Stimulated activated CD4-positive, alpha-beta T cell treated with anti-CD3 and anti-CD28 coated beads, Interleukin-1b, Interleukin-23, amount 100 ng/mL, for 1 hour (primary cell): ENCODE results near the gene TNRC6C.

Source experiments
- DNase-seq, 2 donors: peaks; one replicate each; pipeline ENCODE4 v3.0.0-alpha.2; 2020; ENCODE audit warnings: low read depth in 2 of 2

The TNRC6C gene

DNA sequence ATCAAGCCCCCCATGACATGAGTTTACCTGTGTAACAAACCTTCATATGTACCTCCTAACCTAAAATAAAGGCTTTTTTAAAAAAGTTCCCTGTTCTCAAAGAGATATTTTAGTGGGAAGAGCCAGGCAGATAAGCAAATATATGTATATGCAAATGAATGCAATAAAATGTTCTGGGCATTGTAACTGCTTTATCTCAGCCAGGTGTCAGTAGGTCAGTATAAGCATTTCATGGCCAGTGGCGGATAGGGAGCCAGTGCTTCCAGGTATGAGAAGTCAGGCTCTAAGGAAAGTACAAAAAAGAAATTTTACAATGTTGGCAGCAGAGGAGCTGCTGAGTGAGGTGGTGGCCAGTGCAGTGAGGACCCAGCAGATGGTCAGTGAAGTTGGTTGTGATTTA is 53.9 kb downstream of the TNRC6C start:
- no peak for DNase-seq

DNA sequence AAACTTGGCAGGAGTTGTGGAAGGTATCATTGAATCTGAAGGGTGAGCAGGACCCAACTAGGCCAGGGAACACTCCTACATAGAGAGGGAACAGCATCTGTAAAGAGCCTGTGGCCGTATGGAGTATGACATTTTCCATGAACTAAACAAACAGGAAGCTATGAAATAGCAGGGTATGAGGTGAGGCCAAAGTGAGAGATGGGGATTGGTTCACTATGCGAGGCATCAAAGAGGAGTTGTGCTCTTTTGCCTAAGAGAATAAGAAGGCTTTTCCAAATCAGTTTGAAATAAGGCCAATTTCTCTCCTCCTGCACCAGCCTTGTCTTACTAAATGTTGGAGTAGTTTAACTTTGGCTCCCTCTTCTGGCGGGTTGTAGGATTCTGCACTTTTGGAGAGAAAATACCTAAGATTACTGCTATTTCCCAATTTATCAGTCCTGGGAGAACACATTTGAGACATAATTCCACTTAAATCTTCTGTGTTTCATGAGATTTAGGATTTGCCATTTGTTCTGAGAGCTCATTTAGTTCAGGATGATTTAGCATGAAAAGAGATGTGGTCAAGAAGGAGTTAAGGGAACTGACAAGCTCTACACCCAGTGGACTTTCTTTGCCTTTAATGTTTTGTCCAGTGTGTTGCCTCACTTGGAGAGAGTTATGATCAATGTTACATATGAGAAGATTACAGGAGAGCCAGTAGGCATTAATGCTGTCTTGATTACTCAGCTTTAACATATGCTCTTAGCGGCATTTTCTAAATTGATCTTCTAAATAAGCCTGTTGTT is 55.4 kb downstream of the TNRC6C start:
- peak; percentile 12 for DNase-seq

DNA sequence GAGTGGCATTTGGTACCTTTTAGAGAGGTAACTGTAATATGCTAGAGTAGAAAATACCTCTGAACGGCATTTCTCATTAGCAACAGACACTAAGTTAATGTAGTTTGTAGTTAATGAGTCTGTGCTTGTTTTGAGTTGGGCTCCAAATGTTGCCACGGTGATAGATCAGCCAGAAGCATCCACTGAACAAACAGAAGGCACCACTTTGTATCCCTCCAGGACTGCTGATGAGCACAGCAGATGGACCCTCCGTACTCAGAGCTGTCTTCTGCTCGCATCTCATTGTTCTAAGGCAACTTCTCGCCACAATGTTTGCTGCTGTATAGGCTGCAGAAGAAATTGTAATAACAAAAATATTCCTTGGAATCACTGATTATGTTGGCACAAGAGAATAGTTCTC is 56.1 kb downstream of the TNRC6C start:
- DNase-seq: no peak

DNA sequence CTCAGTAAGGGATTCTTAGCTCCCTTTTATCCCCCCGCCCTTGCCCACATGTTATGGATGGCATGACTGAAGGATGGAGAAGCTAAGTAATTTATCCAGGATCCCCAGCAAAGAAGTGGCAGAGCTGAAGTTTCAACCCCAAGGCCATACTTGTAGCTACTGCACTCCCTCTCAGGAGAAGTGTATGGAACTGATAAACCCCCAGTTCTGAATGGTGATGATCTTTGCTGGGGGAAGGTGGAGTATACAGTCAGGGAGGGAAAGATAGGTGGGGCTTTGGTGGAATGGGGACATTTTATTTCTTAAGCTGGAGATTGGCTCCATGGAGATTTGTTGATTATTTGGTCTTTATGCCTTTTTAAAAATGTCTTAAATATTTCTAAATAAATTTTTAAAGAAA is 58.3 kb downstream of the TNRC6C start:
- no peak for DNase-seq

DNA sequence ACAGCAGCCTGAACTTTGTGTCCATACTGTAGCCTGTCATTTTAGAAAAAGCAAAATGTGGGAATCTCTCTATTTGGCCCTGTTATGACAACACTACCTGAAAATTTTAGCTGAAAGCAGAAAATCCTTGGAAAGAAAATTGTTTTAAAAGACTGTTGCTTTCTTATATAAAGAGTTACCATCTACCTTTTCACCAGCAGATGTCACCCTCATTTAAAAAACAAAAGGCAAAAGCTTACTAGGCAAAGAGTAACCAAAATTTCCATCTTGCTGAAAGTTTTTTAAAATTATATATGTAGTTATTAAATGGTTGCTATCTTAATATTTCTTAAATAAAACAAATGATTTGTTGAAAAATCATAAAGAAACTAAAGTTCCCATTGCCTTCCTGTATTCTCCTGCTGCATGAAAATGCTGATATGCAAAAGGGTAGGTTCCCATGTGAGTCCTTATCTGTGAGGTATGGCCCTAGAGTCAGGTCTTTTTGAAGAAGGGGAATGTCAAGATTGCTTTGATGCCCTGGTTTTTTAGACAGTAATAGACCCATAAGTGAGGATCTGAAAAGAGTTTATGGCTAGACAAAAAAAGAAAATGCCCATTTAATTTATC is 61.0 kb downstream of the TNRC6C start:
- DNase-seq: no peak

DNA sequence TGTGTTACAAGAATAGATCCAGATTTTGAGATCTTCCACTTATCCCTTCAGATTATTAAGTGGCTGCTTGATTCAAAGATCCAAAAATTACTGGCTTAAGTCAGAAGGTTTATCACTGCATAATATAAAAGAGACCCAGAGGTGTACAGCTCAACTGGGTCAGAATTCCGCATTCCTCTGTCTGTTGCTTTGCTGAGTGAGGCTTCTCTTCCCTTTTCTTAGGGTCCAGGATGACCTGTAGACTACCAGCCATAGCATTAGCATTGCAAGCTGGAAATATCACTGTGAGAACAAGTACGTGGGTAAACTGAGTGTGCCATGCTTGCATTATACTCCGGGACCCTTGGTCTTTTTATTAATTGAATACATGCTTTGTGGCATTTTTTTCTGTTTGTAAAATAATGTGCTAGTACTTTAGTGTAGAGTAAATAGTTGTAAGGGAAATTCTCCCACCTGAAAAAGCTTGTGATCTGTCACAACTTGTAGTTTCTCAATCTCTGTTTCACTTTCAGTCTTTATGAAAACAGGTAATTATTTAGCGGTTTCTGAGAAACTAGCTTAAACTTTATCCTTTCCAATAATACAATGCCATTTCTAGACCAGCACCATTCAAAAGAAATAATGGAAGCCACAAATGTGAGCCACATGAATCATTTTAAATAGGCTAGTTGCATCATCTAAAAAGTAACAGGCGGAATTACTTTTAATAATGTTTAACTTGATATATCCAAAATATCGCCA is 61.6 kb downstream of the TNRC6C start:
- DNase-seq: no peak

DNA sequence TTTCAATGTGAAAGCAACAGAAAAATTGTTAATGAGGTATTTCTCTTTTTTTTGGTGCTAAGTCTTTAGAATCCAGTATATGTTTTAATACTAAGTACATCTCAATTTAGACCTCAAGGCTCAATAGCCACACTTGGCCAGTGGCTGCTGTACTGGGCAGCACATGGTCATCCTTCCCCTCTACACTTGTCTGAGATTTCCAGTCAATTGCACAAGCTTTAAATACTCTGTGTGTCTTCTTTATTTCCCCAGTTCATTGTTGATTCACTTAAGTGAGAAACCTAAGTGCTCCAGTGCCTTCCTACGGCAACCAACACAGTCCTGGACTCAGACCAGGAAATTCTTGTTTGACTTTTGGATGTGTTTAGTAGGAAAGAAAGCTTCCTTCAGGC is 62.2 kb downstream of the TNRC6C start:
- DNase-seq: no peak

DNA sequence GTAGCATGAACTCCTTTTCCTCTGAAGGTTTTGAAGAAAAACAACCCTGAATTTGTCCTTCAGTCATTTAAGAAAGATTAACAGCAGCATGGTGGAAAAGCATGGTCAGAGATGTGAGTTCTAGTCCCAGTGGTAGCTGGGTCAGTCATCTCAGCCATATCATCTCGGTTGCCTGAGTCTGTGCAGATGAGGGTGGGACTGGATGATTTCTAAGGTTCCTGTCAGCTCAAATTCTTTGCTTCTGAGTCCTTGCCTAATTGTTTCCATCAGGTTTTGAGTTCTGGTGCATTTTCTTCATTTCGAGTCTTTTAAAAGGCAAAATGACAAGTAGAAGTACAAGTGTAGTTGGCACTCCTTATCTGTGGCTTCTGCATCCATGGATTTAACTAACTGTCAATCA is 63.9 kb downstream of the TNRC6C start:
- no peak for DNase-seq

DNA sequence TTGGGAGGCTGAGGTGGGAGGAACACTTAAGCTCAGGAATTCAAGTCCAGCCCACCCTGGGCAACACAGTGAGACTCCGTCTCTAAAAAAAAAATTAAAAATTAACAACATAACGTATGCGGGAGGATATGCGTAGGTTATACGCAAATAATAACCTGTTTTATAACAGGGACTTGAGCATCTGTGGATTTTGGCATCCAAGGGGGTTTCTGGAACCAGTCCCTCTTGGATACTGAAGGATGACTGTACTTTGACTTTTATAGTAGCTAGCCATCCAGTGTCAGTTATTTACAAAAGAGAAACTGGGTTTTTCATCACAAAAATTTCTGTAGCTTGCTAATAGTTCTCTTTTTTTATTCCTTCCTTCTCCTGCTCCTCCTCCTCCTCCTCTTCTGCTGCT is 64.5 kb downstream of the TNRC6C start:
- DNase-seq: no peak

DNA sequence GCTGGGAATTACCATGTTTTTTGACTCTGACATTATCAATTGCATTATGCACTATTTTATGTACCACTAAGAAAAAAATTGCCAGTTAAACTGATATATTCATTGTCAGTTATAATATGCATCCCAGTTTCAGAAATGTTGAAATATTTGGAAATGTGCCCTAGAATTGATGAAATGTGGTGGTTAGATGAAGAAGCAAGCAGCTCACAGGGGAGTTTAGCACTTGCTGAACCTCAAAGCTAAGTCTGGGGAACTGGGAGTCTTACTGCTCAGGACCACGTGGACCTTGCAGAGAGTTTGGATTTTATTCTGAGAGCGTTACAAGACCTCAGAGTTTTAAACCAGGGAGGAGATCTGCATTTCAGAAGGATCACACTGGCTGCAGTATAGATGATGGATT is 67.9 kb downstream of the TNRC6C start:
- DNase-seq: no peak

DNA sequence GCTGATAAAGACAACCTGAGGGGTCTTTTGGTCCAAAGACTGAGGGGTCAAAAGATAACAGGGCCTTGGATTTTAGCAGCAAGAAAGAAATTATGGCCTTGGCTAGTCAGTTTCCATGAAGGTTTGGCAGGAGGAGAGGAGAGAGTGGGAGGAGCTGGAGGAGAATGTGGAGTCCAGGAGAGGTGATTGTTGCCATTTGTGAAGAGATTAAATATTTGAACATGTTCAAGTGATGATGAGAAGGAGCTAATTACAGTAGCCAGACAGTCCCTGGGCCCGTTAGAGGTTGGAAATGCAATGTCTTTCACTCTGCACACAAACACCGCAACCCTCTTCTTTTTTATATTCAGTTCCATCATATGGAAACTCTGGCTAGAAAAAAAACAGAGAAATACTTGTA is 68.6 kb downstream of the TNRC6C start:
- DNase-seq: no peak

DNA sequence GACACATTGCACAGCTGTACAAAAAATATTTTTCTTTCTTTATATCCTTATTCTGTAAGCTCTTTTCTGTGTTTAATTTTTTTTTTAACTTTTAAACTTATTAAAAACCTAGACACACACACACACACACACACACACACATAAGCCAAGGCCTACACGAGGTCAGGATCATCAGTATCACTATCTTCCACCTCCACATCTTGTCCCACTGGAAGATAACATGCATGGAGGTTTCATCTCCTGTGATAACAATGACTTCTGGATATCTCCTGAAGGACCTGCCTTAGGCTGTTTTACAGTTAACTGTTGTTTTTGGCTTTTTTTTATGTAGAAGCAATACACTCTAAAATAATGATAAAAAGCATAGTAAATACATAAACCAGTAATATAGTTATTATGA is 71.2 kb downstream of the TNRC6C start:
- DNase-seq: no peak

DNA sequence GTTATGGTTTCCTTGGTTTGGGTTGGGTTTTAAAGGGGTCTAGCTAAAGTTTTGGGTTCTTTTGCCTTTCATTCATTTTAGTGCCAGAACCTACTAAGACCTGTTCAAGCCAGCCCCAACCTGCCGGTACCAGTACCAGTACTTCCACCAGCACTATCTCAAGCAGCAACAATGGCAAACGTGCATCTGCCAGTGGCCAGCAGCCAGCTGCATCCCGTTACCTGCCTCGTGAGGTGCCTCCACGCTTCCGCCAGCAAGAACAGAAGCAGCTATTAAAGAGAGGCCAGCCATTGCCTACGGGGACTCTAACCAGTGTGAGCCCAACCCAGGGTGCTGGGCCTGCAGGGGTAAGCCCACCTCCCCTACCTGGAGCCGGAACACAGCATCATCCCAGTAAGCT is 72.9 kb downstream of the TNRC6C start:
- DNase-seq: no peak

DNA sequence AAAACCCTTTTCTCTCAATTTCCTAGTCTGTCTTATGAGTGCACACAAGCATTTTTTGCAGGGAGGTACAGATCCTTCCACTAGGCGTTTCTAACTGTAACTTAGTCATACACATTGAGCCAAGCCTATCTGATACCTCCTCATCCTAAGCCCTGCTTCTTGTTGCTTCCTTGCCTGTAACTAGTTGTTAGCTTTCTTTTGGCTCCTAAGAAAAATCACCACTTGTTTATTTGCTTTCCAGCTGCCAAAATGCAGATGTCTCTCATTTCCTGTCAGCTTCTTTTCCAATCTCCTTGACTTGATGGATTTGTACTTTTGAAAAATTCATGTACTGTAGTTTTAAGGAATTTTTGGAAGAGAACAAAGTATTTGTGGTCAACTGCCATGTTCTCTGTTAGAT is 73.7 kb downstream of the TNRC6C start:
- DNase-seq: no peak

DNA sequence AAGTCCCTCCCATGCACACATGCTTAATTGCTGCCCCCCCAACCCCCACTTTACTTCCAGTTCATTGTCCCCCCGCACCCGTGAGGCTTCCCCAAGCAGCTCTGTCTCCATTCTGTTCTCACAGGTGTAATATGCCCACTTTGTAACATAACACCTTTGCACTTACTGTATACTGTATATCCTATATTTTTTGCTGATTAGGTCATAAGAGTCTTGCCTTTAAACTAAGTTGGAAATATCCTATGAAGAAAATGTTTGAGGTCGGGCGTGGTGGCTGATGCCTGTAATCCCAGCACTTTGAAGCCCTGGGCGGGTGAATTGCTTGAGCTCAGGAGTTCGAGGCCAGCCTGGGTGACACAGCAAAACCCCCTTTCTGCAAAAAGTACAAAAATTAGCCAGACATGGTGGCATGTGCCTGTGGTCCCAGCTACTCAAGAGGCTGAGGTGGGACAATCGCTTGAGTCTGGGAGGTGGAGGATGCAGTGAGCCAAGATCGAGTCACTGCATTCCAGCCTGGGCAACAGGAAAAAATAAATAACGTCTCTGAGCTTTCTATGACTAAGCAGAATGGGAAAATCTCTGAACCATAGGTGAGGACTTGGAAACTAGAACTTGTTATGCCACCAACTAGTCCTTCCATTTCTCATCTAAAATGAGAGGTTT is 76.1 kb downstream of the TNRC6C start:
- DNase-seq: no peak

DNA sequence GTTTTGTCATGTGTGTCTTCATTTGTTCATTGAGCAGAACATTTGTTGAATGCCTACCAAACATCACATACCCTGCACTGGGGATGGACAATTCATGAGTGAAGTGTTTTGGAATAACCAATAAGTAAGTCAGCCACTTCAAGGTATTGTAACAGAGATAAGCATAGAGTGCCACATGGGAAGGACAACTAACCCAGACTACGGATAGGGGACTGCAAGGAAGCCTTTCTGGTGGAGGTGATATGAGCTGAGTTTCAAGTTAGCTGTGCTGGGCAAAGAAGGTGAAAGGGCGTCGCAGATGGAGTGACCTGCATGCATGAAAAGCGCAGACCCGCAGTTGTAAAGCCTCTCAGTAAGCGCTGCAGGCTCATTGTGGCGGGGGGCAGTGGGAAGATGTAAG is 78.8 kb downstream of the TNRC6C start:
- no peak for DNase-seq

DNA sequence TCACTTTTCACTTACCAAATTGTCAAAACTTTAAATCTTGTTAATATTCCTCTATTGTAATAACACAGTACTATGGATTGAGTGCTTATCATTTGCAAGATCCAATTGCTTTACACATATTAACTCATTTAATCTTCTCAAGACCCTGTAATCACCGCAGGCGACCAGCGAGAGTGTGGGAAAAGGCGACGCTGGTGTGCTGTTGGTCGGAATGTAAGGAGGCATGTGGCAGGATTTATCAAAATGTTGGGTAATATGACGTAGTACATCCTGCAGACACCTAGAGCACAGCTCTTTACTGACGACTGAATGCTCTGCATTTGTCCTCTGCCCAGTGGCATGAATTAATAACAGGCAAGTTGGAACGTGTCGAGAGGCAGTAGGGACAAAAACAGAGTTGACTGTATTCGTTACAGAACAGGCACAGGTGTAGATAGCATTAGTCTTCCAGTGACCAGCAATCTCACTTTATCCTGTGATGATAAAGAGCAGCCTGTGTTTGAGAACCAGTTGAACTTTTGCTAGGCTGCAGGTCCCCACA is 80.3 kb downstream of the TNRC6C start:
- no peak for DNase-seq

DNA sequence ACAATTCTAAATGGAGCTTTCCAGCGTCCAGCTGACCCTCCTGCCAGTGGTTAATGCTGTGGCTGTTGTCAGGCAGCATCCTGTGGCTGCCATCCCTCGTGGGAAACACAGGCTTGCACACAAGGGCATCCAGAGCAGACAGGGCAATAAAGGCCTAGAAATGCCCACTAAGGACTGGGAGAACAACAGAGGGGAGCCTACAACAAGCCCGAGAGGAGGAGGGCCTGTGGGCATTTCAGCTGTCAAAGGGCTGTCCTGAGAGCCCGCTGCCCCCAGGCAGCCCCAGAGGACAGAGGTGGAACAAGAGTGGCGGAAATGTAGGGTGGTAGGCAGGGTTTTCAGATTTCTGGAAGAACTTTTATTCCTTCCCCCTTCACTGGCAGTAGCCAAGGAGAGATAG is 81.1 kb downstream of the TNRC6C start:
- DNase-seq: no peak

DNA sequence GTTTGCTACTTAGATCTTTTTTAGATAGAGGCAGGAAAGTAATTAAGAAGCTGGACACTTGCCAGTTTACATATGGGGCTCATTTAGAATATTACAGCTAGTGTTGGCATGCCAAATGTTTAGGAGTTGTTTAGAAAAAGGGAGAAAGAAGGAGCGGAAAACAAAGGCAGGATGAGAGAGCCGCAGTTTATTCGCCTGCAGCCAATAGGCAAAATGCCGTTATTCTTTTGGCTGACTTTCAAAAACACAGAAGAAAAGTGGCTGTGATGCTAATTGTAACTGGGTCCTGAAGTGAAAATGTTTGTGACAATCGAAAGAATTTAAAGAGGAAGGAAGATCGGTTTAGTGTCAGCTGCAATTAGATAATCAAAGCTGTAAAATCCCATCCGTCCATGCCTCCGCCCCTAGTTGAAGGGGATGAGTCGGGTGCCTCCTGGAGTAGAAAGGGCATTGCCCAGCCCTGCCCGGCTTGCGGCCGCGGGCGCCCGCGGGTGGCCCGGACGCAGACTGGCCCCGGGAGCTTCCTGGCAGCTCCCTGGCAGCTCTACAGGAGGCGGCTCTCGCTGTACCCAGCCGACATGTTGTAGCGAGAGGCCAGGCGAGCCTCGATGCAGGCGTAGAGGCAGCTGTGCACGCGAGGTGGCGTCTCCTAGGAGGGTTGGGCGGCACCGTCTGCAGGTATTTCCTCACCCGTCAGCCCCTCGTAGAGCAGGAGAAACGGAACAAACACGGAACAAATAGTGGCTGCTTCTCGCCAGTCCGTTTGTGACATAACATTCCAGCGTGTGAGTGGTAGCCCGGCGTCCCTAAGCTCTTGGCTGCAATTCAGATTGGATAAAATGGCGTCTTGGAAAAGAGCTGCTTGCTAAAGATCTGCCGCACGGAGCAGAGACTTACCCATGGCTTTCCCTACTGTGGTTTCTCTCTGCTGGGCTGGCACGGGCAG is 82.2 kb downstream of the TNRC6C start:
- DNase-seq: no peak

DNA sequence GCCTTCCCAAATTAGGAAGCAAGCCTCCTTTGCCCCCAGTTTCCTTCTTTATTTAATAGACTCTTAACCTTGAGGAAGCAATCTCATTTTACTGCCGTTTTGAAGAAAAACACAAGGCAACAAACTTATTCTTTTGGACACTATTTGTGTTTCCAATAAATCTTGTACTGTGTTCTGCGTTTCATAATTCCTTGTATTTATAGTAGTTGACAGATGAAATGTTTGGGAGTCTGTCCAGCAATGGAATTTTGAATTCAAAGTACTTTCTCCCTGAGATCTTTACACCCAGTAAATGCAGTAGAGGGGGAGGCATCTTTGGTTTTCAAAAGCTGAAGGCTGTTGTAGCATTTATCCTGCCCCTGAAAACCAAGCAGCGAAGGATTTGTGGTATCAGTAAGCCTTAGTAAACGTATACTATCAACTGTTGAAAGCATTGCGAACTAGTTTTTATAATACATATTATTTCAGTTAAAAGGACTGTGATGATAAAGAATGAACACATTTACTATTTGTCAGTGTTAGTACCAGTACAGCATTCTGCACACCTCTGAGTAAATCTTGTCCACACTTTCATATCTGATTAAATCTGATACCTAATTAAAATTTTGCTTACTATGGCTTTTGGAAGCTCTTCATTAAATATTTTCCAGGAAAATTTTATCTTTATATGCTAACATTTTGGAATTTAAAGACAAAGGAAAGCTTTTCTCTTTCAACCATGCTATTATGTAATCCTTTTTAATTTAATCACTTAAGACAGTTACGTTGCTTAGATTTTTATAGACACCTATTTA is 83.1 kb downstream of the TNRC6C start:
- DNase-seq: no peak
